DLD1 (cell line): ENCODE results near the gene BRF1.

Experiments used
- in situ Hi-C: cut with HindIII; loops from 2 replicates; pipeline ENCODE4 v1.10.0; 2017; ENCODE audit warnings: low sequenced_read_pairs

The BRF1 gene

GRCh38 chr14:105177082-105177481 is 123.7 kb downstream of the BRF1 start:
- in situ Hi-C loops = no loop called here

- in situ Hi-C loops = no loop called here
Measured at GRCh38 chr14:105176513-105176912, 124.3 kb downstream of the BRF1 start.

- in situ Hi-C loops = no loop called here
Measured at GRCh38 chr14:105173901-105174894, 126.6 kb downstream of the BRF1 start.

- in situ Hi-C loops = no loop called here
Measured at GRCh38 chr14:105173145-105173544, 127.7 kb downstream of the BRF1 start.

- in situ Hi-C loops = no loop called here
Measured at GRCh38 chr14:105172476-105172875, 128.3 kb downstream of the BRF1 start.

GRCh38 chr14:105171004-105171673 is 129.7 kb downstream of the BRF1 start:
- in situ Hi-C loops = no loop called here

- in situ Hi-C loops = no loop called here
Measured at GRCh38 chr14:105169776-105170655, 130.8 kb downstream of the BRF1 start.

GRCh38 chr14:105168979-105169507 is 131.8 kb downstream of the BRF1 start:
- in situ Hi-C loops = no loop called here

GRCh38 chr14:105168496-105168978 is 132.3 kb downstream of the BRF1 start, which contains the start of gene JAG2:
Gene JAG2, minus strand, starts transcription at chr14:105168776. Its CDS starts 356 bp downstream, at chr14:105168420.
- in situ Hi-C loops = no loop called here

- in situ Hi-C loops = no loop called here
Measured at GRCh38 chr14:105168093-105168420, 132.7 kb downstream of the BRF1 start.

- in situ Hi-C loops = no loop called here
Measured at GRCh38 chr14:105167303-105168092, 133.3 kb downstream of the BRF1 start.

- in situ Hi-C loops = no loop called here
Measured at GRCh38 chr14:105166571-105167302, 134.1 kb downstream of the BRF1 start.

- in situ Hi-C loops = no loop called here
Measured at GRCh38 chr14:105165761-105166485, 134.9 kb downstream of the BRF1 start.

GRCh38 chr14:105165134-105165704 is 135.6 kb downstream of the BRF1 start:
- in situ Hi-C loops = no loop called here

GRCh38 chr14:105163040-105163742 is 137.6 kb downstream of the BRF1 start:
- in situ Hi-C loops = no loop called here

- in situ Hi-C loops = no loop called here
Measured at GRCh38 chr14:105162669-105162979, 138.2 kb downstream of the BRF1 start.

GRCh38 chr14:105161964-105162668 is 138.7 kb downstream of the BRF1 start:
- in situ Hi-C loops = no loop called here
